Fibroblast of pulmonary artery (primary cell): ENCODE measurements around the gene RABGAP1L.

Source experiments
- DNase-seq: peaks from one replicate; pipeline ENCODE4 v3.0.0-alpha.2; 2010; ENCODE audit warnings: low read depth
- H3K4me3 ChIP-seq: replicated peaks from 2 replicates; pipeline ENCODE4 v1.5.1; 2011; ENCODE audit warnings: low read depth, mild to moderate bottlenecking, control low read depth, low read length, moderate library complexity
- TF ChIP-seq, protein P1 (sequence below): IDR thresholded peaks from 2 replicates; pipeline ENCODE4 v1.5.1; 2011; ENCODE audit warnings: mild to moderate bottlenecking, control low read depth, low read length, inconsistent platforms; ENCODE audit errors: missing control alignments

RABGAP1L gene

DNA sequence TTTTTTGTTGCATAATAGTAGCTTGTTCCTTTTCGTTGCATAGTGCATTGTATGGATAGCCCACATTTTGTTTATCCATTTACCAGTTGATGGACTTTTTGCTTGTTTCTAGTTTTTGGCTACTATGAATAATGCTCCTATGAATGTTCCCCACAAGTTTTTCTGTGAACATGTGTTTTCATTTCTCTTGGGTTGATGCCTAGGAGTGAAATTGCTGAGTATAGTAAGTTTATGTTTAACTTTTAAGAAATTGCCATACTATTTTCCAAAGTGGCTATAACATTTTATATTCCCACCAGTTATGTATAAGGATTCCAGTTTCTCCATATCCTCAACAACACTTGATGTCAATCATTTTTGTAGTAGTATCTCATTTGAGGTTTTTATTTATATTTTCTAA lies 755.7 kb downstream of the RABGAP1L start:
- H3K4me3 ChIP-seq: no peak overlapping the region
- TF ChIP-seq, protein P1, sequence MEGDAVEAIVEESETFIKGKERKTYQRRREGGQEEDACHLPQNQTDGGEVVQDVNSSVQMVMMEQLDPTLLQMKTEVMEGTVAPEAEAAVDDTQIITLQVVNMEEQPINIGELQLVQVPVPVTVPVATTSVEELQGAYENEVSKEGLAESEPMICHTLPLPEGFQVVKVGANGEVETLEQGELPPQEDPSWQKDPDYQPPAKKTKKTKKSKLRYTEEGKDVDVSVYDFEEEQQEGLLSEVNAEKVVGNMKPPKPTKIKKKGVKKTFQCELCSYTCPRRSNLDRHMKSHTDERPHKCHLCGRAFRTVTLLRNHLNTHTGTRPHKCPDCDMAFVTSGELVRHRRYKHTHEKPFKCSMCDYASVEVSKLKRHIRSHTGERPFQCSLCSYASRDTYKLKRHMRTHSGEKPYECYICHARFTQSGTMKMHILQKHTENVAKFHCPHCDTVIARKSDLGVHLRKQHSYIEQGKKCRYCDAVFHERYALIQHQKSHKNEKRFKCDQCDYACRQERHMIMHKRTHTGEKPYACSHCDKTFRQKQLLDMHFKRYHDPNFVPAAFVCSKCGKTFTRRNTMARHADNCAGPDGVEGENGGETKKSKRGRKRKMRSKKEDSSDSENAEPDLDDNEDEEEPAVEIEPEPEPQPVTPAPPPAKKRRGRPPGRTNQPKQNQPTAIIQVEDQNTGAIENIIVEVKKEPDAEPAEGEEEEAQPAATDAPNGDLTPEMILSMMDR: no peak
- DNase-seq: no peak

DNA sequence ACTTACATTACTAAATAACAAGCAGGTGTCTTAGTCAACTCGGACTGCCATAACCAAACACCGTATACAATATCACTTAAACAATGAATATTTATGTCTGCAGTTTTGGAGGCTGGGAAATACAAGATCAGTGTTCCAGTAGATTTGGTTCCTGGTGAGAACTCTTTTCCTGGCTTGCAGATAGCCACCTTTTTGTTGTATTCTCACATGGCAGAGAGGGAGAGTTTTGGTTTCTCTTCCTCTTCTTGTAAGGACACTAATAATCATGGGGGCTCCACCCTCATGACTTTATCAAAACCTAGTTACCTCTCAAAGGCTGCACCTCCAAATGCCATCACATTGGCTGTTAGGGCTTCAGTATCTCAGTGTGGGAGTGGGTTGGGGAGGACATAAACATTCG lies 757.5 kb downstream of the RABGAP1L start:
- no peak for DNase-seq
- TF ChIP-seq, protein P1: no peak
- H3K4me3 ChIP-seq: no peak overlapping the region

DNA sequence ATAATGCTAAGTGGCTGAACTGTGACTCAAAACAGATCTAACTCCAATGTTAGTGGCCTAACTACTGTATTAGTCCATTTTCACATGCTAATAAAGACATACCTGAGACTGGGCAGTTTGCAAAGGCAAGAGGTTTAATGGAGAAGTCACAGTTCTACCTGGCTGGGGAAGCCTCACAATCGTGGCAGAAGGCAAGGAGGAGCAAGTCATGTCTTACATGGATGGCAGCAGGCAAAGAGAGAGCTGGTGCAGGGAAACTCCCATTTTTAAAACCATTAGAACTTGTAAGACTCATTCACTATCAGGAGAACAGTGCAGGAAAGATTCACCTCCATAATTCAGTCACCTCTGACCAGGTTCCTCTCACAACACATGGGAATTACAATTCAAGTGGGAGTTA lies 760.8 kb downstream of the RABGAP1L start:
- DNase-seq: no peak
- TF ChIP-seq, protein P1: no peak
- no peak overlapping the region for H3K4me3 ChIP-seq

DNA sequence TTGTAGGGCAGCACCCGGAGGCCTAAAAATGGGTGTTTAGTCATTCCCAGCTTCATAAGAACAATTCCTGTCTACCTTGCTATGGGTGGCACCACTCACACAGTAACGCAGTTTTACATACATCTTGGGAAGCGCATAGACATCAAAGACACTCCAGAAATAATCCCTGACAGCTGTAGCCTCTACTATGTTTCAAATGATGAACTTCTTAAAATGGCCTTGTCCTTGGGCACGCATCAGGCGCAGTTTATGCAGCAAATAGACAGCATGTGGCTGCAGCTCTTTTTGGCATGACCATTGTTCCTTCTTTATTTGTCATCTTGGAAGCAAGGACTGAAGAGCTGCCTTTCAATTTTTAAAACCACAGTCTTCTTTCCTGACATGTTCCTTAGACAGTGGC lies 762.8 kb downstream of the RABGAP1L start:
- TF ChIP-seq, protein P1: no peak
- no peak for DNase-seq

GRCh38 chr1:174923820-174924219 lies 764.5 kb downstream of the RABGAP1L start:
- DNase-seq: no peak
- H3K4me3 ChIP-seq: no peak overlapping the region
- TF ChIP-seq, protein P1: no peak

More for the DNA sequence above, 762.8 kb downstream of the RABGAP1L start:
- no peak overlapping the region for H3K4me3 ChIP-seq

DNA sequence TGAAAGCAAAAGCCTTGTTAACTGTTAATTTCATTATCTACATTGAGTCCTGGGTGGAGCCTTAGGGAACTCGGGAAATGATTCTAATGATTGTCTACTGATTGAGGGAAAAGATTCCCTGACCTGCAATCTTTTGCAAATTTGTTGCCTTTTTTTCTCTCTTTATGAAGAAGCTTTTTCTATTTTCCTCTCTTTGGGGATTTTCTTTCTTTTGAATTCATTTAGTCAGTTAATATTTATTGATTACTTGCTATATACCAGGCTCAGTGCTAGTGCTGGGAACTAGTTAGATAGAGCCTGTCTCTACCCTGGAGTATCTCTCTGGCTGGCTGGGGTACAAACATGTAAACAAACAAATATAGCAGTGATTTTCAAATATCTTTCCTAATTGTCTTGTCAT lies 769.2 kb downstream of the RABGAP1L start:
- DNase-seq: no peak
- TF ChIP-seq, protein P1: no peak
- H3K4me3 ChIP-seq: no peak overlapping the region

DNA sequence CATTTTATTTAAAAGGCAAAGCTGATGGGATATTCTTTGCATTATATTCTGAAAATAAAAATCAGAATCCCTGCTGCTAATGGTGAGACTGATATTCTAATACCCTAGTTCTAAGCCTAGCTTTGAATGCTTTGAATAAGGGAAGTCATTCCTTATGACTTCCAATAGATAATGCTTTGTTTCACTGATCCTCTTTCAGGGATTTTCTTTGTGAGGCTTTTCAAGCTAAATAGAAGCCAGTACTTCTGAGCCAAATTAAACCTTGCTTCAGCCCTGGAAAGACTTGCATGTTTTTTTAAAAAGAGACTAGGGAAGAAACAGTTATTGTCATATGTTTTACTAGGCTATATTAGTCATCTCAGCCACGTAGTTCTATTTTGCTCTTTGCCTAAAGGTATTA lies 771.9 kb downstream of the RABGAP1L start:
- TF ChIP-seq, protein P1: no peak
- H3K4me3 ChIP-seq: no peak overlapping the region
- DNase-seq: no peak
